Measurements from ENCODE around the gene SLC25A25.

The SLC25A25 gene

DNA sequence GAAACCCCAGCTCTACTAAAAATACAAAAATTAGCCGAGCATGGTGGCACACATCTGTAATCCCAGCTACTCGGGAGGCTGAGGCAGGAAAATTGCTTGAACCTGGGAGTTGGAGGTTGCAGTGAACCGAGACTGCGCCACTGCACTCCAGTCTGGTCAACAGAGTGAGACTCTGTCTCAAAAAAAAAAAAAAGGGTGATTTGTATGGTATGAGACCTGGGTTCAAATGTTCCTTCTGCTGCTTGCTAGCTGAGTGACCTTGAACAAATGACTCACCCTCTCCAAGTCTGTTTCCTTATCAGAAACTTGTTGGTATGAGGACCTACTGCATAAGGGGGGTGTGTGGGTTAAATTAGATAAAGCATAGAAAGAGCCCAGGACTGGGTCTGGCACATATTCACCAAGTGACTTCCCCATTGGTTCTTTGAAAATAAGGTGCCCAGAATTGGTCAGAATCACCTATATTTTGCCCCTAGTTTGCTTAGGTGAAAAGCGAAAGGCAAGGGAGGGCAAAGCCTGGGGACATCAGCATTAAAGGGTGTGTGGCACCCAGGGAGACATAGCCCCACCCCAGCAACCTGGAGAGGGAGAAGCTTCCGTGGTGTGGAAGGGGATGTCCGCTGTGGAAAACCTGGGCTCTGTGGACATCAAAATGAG is 9.9 kb downstream of the SLC25A25 start:
- no peak overlapping the region for H3K4me3 ChIP-seq
- H3K9me3 ChIP-seq (ENCODE audit: low read depth, low read length): no peaks in the 10 kb centered on the region
- TF ChIP-seq EZH2 (IDR thresholded peaks at IDR 0.05) (no peak), POLR2AphosphoS5 (IDR thresholded peaks at IDR 0.05; ENCODE audit: borderline replicate concordance, low read depth, low read length) (no peak), FOXP2 (optimal IDR thresholded peaks at IDR 0.05; ENCODE audit: control extremely low read depth, extremely low read length, insufficient read depth) (no peak)
- DNase-seq (ENCODE audit: low read depth, low spot score): no peak
- no peak overlapping the region for H3K9ac ChIP-seq (ENCODE audit: insufficient read length)
- peaks cover 6% of the 10 kb centered on the region; the same call in 1 of the 2 replicates for H3K36me3 ChIP-seq (ENCODE audit: insufficient read depth, low read length)
- 0 out of 2 replicates have a peak overlapping the region, but pooled peaks have one; percentile 53 for H3K27ac ChIP-seq

DNA sequence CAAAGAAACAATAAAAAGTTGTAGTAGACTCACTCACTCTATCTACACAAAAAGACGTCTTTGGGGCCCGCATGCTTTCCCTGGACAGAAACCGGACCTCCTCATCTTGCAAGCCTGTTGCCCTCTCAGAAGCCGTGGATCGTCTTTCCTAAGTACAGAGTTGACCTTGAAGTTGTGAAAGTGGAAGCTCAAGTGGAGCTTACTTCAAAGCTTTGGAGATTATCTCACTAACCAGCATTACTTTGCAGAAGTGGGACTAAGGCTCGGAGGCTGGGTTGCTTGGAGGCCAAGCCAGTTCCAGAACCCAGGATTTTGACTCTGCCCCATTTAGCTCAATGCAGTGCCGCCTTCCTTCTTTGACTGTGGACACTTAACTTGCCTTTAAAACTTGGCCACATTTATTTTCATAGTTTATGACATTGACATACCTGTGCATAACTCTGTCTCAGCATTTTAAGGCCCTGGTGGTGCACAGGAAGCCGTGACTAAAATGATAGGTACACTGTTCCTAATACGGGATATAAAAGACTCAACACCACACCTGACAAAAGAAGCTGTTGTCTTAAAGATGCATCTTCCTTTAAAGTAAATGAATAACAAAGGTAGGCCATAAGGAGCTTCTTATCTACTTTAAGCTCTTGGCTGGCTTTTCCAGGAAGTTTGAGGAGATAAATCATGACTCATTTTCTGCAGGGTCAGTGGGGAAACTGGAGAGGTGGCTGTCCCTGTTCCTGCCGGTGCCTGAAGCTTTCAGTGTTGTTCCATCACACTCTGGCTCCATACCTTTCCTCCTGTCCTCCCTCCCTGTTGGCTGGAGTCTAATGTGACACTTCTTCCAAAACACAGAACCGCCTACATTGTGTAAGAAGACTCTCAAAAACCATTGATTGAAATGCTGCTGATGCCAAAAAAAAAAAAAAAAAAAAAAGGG is 10.7 kb downstream of the SLC25A25 start:
- peaks cover 6% of the 10 kb centered on the region; the same call in 1 of the 2 replicates for H3K36me3 ChIP-seq (ENCODE audit: insufficient read depth, low read length)
- H3K9me3 ChIP-seq (ENCODE audit: low read depth, low read length): no peaks in the 10 kb centered on the region
- no peak for DNase-seq (ENCODE audit: low read depth, low spot score)
- H3K9ac ChIP-seq (ENCODE audit: insufficient read length): no peak overlapping the region
- TF ChIP-seq EZH2 (IDR thresholded peaks at IDR 0.05): no peak
- TF ChIP-seq POLR2AphosphoS5 (IDR thresholded peaks at IDR 0.05; ENCODE audit: borderline replicate concordance, low read depth, low read length): no peak
- TF ChIP-seq FOXP2 (optimal IDR thresholded peaks at IDR 0.05; ENCODE audit: control extremely low read depth, extremely low read length, insufficient read depth): no peak
- peak overlapping the region; percentile 53; the same call in 1 of the 2 replicates for H3K27ac ChIP-seq
- no peak overlapping the region for H3K4me3 ChIP-seq

DNA sequence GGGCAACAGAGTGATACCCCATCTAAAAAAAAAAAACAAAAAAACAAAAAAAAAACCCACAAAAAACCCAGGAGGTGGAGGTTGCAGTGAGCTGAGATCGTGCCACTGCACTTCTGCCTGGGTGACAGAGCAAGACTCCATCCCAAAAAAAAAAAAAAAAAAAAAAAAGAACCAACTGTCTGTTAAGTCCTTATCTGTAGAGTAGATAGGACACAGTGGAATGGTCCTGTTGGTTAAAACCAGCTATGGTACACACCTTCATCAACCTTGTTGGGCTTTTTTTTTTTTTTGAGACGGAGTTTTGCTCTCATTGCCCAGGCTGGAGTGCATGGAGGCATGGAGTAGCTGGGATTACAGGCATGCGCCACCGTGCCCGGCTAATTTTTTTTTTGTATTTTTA is 12.2 kb downstream of the SLC25A25 start:
- Histone ChIP-seq H3K9me3 (ENCODE audit: low read depth, low read length) (no peaks in the 10 kb centered on the region), H3K9ac (ENCODE audit: insufficient read length) (no peak overlapping the region), H3K27ac (no peak overlapping the region), H3K4me3 (no peak overlapping the region), H3K36me3 (ENCODE audit: insufficient read depth, low read length) (peaks cover 6% of the 10 kb centered on the region; the same call in 1 of the 2 replicates)
- no peak for DNase-seq (ENCODE audit: low read depth, low spot score)
- TF ChIP-seq POLR2AphosphoS5 (IDR thresholded peaks at IDR 0.05; ENCODE audit: borderline replicate concordance, low read depth, low read length) (no peak), FOXP2 (optimal IDR thresholded peaks at IDR 0.05; ENCODE audit: control extremely low read depth, extremely low read length, insufficient read depth) (no peak), EZH2 (IDR thresholded peaks at IDR 0.05) (no peak)

DNA sequence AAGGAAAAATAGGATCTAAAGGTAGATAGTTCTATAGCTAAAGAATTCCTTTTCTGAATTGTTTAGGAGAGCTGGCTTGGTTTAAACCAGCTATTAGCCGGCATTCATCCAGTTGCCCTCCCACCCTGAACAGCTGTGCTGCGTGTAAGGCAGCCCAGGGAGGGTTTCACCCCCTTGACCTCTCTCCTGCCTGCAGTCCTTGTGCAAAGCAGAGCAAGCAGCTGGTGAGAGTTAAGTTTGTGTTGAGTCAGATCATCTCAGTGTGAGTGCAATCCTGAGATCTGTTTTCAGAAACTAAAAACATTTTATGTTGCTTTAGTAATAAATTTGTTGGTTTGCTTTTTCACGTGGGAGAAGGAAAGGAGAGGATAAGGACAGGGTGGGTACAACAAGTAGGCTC is 13.0 kb downstream of the SLC25A25 start:
- Histone ChIP-seq H3K4me3 (no peak overlapping the region), H3K9ac (ENCODE audit: insufficient read length) (no peak overlapping the region), H3K36me3 (ENCODE audit: insufficient read depth, low read length) (peaks cover 10% of the 10 kb centered on the region; the same call in 1 of the 2 replicates), H3K27ac (peak overlapping the region; percentile 66), H3K9me3 (ENCODE audit: low read depth, low read length) (no peaks in the 10 kb centered on the region)
- DNase-seq (ENCODE audit: low read depth, low spot score): no peak
- TF ChIP-seq EZH2 (IDR thresholded peaks at IDR 0.05): no peak
- no peak for TF ChIP-seq FOXP2 (optimal IDR thresholded peaks at IDR 0.05; ENCODE audit: control extremely low read depth, extremely low read length, insufficient read depth)
- no peak for TF ChIP-seq POLR2AphosphoS5 (IDR thresholded peaks at IDR 0.05; ENCODE audit: borderline replicate concordance, low read depth, low read length)

DNA sequence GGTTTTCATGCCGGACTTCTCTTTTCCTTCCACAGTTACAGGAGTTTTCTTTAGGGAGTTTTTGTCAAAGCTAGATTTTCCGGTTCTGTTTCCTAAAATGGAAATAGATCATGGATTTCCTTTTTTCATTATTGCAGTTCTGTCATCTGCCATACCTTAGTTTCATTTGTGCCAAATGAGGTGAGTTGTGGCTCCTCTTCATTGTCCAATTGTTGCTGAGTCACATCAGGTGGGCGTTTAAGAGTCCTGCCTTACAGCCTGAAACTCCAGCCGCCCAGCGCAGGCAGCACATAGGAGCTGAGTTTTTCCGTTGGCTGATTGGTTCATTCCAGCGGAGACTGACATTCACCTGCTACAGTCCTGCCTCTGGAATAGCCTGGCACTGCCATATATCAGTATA is 14.1 kb downstream of the SLC25A25 start:
- no peak for TF ChIP-seq EZH2 (IDR thresholded peaks at IDR 0.05)
- TF ChIP-seq POLR2AphosphoS5 (IDR thresholded peaks at IDR 0.05; ENCODE audit: borderline replicate concordance, low read depth, low read length): no peak
- TF ChIP-seq FOXP2 (optimal IDR thresholded peaks at IDR 0.05; ENCODE audit: control extremely low read depth, extremely low read length, insufficient read depth): no peak
- no peak overlapping the region for H3K9ac ChIP-seq (ENCODE audit: insufficient read length)
- H3K36me3 ChIP-seq (ENCODE audit: insufficient read depth, low read length): peaks cover 10% of the 10 kb centered on the region; the same call in 1 of the 2 replicates
- no peak for DNase-seq (ENCODE audit: low read depth, low spot score)
- peak overlapping the region; percentile 66 for H3K27ac ChIP-seq
- H3K9me3 ChIP-seq (ENCODE audit: low read depth, low read length): no peaks in the 10 kb centered on the region
- no peak overlapping the region for H3K4me3 ChIP-seq

DNA sequence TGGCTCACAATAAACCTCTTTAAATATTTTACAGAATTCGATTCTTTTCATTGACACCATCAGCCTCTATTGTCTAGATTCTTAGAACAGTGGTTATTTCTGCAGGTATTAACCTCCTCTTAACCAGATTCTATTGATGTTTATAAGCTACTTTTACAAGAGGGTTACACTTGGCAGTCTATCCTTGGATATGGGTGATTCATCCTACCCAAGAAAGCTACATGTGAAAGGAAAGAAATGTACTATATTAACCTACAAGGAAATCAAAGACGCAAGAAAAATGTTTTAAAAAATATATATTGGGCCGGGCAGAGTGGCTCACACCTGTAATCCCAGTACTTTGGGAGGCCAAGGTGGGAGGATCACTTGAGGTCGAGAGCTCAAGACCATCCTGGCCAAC is 16.7 kb downstream of the SLC25A25 start:
- H3K4me3 ChIP-seq: no peak overlapping the region
- 0 out of 2 replicates have a peak, but pooled peaks cover 4% of the 10 kb centered on the region for H3K36me3 ChIP-seq (ENCODE audit: insufficient read depth, low read length)
- H3K9ac ChIP-seq (ENCODE audit: insufficient read length): no peak overlapping the region
- H3K9me3 ChIP-seq (ENCODE audit: low read depth, low read length): no peaks in the 10 kb centered on the region
- DNase-seq (ENCODE audit: low read depth, low spot score): no peak
- no peak overlapping the region for H3K27ac ChIP-seq
- TF ChIP-seq FOXP2 (optimal IDR thresholded peaks at IDR 0.05; ENCODE audit: control extremely low read depth, extremely low read length, insufficient read depth): no peak
- no peak for TF ChIP-seq POLR2AphosphoS5 (IDR thresholded peaks at IDR 0.05; ENCODE audit: borderline replicate concordance, low read depth, low read length)
- no peak for TF ChIP-seq EZH2 (IDR thresholded peaks at IDR 0.05)

DNA sequence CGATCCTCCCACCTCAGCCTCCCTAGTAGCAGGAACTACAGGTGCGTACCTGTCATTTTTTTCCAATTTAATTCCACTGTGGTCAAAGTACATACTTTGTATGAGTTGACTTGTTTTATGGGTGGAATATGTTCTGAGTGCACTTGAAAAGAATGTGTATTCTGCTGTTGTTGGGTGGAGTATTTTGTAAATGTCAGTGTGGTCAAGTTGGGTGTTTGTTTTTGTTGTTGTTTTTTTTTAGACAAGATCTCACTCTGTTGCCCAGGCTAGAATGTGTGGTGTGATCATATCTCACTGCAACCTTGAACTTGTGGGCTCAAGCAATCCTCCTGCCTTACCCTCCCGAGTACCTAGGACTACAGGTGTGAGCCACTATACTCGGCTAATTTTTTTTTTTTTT is 17.9 kb downstream of the SLC25A25 start:
- H3K36me3 ChIP-seq (ENCODE audit: insufficient read depth, low read length): 0 out of 2 replicates have a peak, but pooled peaks cover 4% of the 10 kb centered on the region
- H3K27ac ChIP-seq: no peak overlapping the region
- H3K4me3 ChIP-seq: no peak overlapping the region
- H3K9ac ChIP-seq (ENCODE audit: insufficient read length): no peak overlapping the region
- TF ChIP-seq EZH2 (IDR thresholded peaks at IDR 0.05) (no peak), FOXP2 (optimal IDR thresholded peaks at IDR 0.05; ENCODE audit: control extremely low read depth, extremely low read length, insufficient read depth) (no peak), POLR2AphosphoS5 (IDR thresholded peaks at IDR 0.05; ENCODE audit: borderline replicate concordance, low read depth, low read length) (no peak)
- no peaks in the 10 kb centered on the region for H3K9me3 ChIP-seq (ENCODE audit: low read depth, low read length)
- DNase-seq (ENCODE audit: low read depth, low spot score): no peak

DNA sequence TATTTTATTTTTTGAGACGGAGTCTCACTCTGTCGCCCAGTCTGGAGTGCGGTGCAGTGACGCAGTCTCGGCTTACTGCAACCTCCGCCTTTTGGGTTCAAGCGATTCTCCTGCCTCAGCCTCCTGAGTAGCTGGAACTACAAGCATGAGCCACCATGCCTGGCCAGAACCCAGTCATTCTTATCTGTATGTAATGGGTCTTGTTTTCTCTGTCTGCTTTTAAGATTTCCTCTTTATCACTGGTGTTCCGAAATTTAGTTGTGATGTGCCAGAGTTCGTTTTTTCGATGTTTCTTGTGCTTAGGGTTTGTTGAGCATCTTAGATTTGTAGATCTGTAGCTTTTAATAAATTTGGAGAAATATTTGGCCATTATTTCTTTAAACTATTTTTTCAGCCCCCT is 19.2 kb downstream of the SLC25A25 start:
- Histone ChIP-seq H3K27ac (no peak overlapping the region), H3K4me3 (no peak overlapping the region), H3K9me3 (ENCODE audit: low read depth, low read length) (no peaks in the 10 kb centered on the region), H3K9ac (ENCODE audit: insufficient read length) (no peak overlapping the region), H3K36me3 (ENCODE audit: insufficient read depth, low read length) (0 out of 2 replicates have a peak, but pooled peaks cover 4% of the 10 kb centered on the region)
- TF ChIP-seq EZH2 (IDR thresholded peaks at IDR 0.05) (no peak), POLR2AphosphoS5 (IDR thresholded peaks at IDR 0.05; ENCODE audit: borderline replicate concordance, low read depth, low read length) (no peak), FOXP2 (optimal IDR thresholded peaks at IDR 0.05; ENCODE audit: control extremely low read depth, extremely low read length, insufficient read depth) (no peak)
- no peak for DNase-seq (ENCODE audit: low read depth, low spot score)
